ENCODE measurements around the gene DCLK3.

DNA sequence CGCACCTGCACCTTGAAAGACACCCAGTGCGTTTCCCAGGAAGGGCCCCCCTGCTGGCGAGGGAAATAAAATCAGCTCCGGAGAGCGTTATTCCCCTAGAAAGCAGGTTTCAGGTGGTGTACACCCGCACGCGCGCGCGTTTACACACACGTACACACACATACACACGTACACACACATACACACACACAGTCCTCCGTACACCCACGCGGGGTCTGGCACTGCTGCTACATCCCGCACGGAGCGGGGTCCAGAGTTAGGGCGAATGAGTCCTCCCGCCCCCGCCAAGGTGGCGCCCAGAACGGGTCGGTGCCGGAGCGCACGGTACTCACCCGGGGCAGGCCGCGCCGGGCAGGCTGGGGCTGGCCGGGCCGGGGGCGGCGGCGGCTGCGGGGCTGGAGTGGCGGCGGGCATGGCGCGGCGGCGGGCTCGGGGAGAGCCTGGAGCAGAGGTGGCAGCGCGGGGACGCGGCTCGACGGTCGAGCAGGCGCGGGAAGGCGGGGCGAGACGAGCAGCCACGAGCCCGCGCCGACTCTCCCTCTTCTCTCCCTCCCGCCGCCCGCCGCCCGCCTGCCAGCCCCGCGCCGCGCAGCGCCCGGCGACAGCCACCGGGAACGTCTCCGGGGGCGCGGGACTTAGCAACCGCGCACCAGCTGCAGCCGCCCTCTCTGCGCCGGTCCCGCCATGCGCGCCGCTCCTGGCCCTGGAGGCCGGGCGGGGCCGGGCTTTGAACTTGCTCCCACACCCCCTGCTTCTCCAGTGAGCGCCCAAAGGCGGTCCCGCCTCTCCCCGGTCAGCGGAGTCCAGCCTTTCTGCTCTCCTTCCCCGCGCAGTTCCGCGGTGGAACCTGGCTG lies at the start of gene DCLK3:
- TF ChIP-seq EP300 (IDR thresholded peaks at IDR 0.05; ENCODE audit: borderline replicate concordance in 1 of 2, low read depth in 2 of 2, low read length in 2 of 2) (no peak), ASH2L (IDR thresholded peaks at IDR 0.05; ENCODE audit: low read length) (peak; percentile 46), GABPA (IDR thresholded peaks at IDR 0.05; ENCODE audit: borderline replicate concordance, insufficient read depth, low read length) (no peak), PHF8 (conservative IDR thresholded peaks at IDR 0.05; ENCODE audit: low read depth, low read length) (no peak), SIN3A (conservative IDR thresholded peaks at IDR 0.05 in 1 of 2, IDR thresholded peaks at IDR 0.05 in 1 of 2; ENCODE audit: low read depth in 1 of 2, low read length in 2 of 2) (no peak)
- TF ChIP-seq, protein P1, sequence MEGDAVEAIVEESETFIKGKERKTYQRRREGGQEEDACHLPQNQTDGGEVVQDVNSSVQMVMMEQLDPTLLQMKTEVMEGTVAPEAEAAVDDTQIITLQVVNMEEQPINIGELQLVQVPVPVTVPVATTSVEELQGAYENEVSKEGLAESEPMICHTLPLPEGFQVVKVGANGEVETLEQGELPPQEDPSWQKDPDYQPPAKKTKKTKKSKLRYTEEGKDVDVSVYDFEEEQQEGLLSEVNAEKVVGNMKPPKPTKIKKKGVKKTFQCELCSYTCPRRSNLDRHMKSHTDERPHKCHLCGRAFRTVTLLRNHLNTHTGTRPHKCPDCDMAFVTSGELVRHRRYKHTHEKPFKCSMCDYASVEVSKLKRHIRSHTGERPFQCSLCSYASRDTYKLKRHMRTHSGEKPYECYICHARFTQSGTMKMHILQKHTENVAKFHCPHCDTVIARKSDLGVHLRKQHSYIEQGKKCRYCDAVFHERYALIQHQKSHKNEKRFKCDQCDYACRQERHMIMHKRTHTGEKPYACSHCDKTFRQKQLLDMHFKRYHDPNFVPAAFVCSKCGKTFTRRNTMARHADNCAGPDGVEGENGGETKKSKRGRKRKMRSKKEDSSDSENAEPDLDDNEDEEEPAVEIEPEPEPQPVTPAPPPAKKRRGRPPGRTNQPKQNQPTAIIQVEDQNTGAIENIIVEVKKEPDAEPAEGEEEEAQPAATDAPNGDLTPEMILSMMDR (IDR thresholded peaks at IDR 0.05; ENCODE audit: control extremely low read depth in 1 of 3, insufficient read depth in 1 of 3, low read depth in 1 of 3, low read length in 3 of 3): peak in 2 of 3 experiments; percentile 5 to 18; a peak in 2 of 4 replicates
